ENCODE results near the gene GPR63.

DNA sequence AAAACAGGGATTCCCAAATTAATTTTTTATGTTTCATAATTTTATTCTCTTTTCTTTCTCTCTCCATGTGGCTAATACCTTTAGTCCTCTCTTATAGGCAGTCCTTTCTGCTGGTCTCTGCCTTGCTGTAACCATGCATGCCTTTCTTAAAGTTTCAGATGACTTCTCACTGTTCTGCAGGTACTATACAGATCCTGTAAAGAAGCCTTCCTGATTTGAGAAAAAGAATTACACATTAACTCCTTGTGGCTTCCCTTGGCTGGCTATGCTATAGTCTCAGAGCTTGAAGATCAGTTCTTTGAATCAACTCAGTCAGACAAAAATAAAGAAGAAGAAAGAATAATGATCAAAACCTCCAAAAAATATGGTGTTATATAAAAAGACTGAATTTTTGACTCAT is 7.3 kb upstream of the GPR63 start:
- TF ChIP-seq, protein P1, sequence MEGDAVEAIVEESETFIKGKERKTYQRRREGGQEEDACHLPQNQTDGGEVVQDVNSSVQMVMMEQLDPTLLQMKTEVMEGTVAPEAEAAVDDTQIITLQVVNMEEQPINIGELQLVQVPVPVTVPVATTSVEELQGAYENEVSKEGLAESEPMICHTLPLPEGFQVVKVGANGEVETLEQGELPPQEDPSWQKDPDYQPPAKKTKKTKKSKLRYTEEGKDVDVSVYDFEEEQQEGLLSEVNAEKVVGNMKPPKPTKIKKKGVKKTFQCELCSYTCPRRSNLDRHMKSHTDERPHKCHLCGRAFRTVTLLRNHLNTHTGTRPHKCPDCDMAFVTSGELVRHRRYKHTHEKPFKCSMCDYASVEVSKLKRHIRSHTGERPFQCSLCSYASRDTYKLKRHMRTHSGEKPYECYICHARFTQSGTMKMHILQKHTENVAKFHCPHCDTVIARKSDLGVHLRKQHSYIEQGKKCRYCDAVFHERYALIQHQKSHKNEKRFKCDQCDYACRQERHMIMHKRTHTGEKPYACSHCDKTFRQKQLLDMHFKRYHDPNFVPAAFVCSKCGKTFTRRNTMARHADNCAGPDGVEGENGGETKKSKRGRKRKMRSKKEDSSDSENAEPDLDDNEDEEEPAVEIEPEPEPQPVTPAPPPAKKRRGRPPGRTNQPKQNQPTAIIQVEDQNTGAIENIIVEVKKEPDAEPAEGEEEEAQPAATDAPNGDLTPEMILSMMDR (IDR thresholded peaks at IDR 0.05), result no peak
- TF ChIP-seq POLR2A (IDR thresholded peaks at IDR 0.05), result no peak
